ENCODE data around the gene RPS19.
A peak's percentile ranks its signal among the peaks of the same experiment; 100 is the strongest.

Gene RPS19

GRCh38 chr19:41859618-41860418 is at the start of gene RPS19:
RPS19 (plus strand) TSS chr19:41860255; CDS start chr19:41860775, 520 bp downstream.
- in situ Hi-C loops (cut with MboI; ENCODE audit: low sequenced_read_pairs, unreplicated experiment): loop anchor here (5.0 kb wide), 1 partner anchor 87 kb away; no protein-coding TSS in a partner anchor
- DNase-seq (ENCODE audit: low spot score): peak; percentile 97
- no peak for TF ChIP-seq CTCF (IDR thresholded peaks at IDR 0.05; ENCODE audit: borderline replicate concordance, control extremely low read depth, extremely low read depth, insufficient read depth, missing control alignments)

DNA sequence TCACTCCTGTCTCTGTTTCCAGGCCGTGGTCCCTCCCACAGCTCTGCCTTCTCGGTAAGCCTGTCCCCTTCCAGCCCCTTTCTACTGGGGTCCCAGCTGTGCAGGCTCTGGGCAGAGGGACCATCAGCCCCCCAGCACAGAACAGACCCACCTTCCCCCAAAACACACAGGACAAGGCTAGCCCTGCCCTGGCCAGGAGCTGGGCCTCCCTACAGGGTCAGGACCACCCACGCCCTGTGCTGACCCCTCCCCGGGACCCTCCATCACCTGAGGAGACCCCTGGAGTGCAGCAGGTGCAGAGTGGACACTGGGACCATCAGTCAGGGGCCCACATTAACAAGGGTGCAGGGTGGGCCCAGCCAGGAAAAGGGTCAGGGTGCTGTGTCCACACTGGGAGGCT is 49.8 kb upstream of the RPS19 start:
- in situ Hi-C loops (cut with MboI; ENCODE audit: low sequenced_read_pairs, unreplicated experiment): no loop called here
- no peak for TF ChIP-seq CTCF (IDR thresholded peaks at IDR 0.05; ENCODE audit: borderline replicate concordance, control extremely low read depth, extremely low read depth, insufficient read depth, missing control alignments)

GRCh38 chr19:41811036-41811435 is 49.0 kb upstream of the RPS19 start:
- in situ Hi-C loops (cut with MboI; ENCODE audit: low sequenced_read_pairs, unreplicated experiment): no loop called here
- peak; percentile 39 for DNase-seq (ENCODE audit: low spot score)
- no peak for TF ChIP-seq CTCF (IDR thresholded peaks at IDR 0.05; ENCODE audit: borderline replicate concordance, control extremely low read depth, extremely low read depth, insufficient read depth, missing control alignments)

More for the DNA sequence above, 49.8 kb upstream of the RPS19 start:
- no peak for DNase-seq (ENCODE audit: low spot score)

DNA sequence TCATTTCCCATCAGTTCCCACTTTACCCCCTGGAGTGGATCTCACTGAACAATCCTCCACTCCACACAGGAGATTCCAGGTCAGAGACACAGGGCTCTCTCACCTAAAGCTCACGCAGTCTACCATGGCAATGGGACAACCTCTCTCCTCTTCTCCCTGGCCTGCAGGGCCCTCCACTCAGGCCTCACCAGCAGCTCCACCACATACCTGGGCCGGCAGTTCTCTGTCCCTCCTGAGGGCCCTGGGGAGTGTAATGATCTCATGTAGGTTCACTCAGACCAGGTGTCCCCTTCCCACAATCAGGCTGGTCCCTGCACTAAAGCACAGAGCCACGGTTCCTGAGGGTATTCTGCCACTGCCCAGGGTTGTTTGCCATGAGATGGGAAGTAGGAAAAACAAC is 48.1 kb upstream of the RPS19 start:
- no peak for TF ChIP-seq CTCF (IDR thresholded peaks at IDR 0.05; ENCODE audit: borderline replicate concordance, control extremely low read depth, extremely low read depth, insufficient read depth, missing control alignments)
- in situ Hi-C loops (cut with MboI; ENCODE audit: low sequenced_read_pairs, unreplicated experiment): no loop called here
- no peak for DNase-seq (ENCODE audit: low spot score)

- no peak for DNase-seq (ENCODE audit: low spot score)
- no peak for TF ChIP-seq CTCF (IDR thresholded peaks at IDR 0.05; ENCODE audit: borderline replicate concordance, control extremely low read depth, extremely low read depth, insufficient read depth, missing control alignments)
- in situ Hi-C loops (cut with MboI; ENCODE audit: low sequenced_read_pairs, unreplicated experiment): no loop called here
Measured at GRCh38 chr19:41813911-41814310, 46.1 kb upstream of the RPS19 start.

DNA sequence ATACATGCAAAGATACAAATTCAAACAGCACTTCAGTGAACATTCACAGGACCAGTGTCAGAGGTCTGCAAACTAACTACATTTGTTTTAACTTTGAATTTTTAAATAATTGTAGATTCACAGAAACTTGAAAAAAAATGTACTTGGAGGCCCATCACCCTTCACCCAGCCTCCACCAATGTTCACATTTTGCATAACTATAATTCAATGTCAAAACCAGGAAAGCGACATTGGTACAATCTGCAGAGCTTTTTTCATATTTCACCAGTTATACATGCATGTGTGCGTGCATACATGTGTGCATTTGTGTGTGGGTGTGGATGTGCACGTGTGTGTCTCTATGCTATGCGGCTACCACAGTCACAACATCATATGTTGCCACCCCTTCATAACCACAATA is 44.8 kb upstream of the RPS19 start:
- DNase-seq (ENCODE audit: low spot score): no peak
- no peak for TF ChIP-seq CTCF (IDR thresholded peaks at IDR 0.05; ENCODE audit: borderline replicate concordance, control extremely low read depth, extremely low read depth, insufficient read depth, missing control alignments)
- in situ Hi-C loops (cut with MboI; ENCODE audit: low sequenced_read_pairs, unreplicated experiment): no loop called here
